H1 (cell line): ENCODE results near the gene CA5A. TPM values are rescaled to one million over a fixed set of nuclear protein-coding genes. Genes with fewer than 3 reads are reported as not detected.

ENCODE experiments used
- GTF2F1 ChIP-seq: IDR thresholded peaks from 2 replicates; pipeline ENCODE4 v1.6.1; 2012; ENCODE audit warnings: low read depth, low read length, improper control_type of control experiment, borderline replicate concordance
- RNF2 ChIP-seq: fragments of 200-900, 300-1000 bp; sonication (generic); IDR thresholded peaks from 2 replicates; pipeline ENCODE4 v1.7.1; 2016; ENCODE audit warnings: borderline replicate concordance, low read depth, mild to moderate bottlenecking, antibody characterized with exemption, low read length; ENCODE audit not compliant: poor library complexity, severe bottlenecking; ENCODE audit errors: missing control alignments
- TCF12 ChIP-seq: IDR thresholded peaks from 2 replicates; pipeline ENCODE4 v1.6.1; 2011; ENCODE audit warnings: low read depth, mild to moderate bottlenecking, low read length
- polyA plus RNA-seq, 7 experiments: library from polyadenylated mRNA; depleted of rRNA in 3 of 7; stranded (reverse) in 5 of 7; unstranded in 2 of 7; fragments of >200 nt in 5 of 7; fragments of 200-250 nt in 2 of 7; gene quantifications; 1 replicate in 5 of 7; 2 replicates in 1 of 7; 4 replicates in 1 of 7; pipeline versions ENCODE4 v1.2.1 to v1.2.3, GENCODE V29; 2011 to 2013; ENCODE audit warnings: missing spikeins in 2 of 7, mixed read lengths in 2 of 7
- total RNA-seq: library from RNA; stranded (reverse); fragmentation: NEBNext Ultra II Directional; extraction: Animal tissue kit (Norgen Biotek cat#: 25700); gene quantifications from 2 replicates; pipeline ENCODE4 v1.2.1, GENCODE V29; 2021
- TF ChIP-seq, protein P1 (sequence below): IDR thresholded peaks from 2 replicates; pipeline ENCODE4 v1.6.1; 2011; ENCODE audit warnings: low read length, improper control_type of control experiment

The CA5A gene
- total and polyA plus RNA-seq, 2 of the 8 experiments (the other 6 are each of a cell fraction or from before 2014, with no cell fraction given): not detected

DNA sequence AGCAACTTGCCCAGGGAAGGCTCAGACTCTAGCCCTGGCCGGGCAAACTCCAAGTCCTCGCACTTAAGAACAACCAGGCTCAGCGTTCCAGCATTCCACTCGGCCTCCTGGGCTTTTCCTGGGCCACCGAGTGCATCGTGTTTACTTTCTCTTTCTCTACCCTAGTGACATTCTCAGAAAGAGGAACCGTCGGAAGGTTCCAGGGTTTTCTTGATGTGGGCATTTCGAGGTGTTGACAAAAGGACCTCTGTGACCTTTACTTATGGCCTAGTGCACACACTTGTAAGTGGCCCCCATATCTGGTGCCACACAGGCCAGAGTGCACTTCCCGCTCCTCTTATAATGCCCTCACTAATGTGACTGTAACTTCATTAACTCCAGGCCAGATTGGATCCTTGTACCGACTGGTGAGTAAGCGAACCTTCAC lies 11.8 kb upstream of the CA5A start (continued):
- TF ChIP-seq, protein P1, sequence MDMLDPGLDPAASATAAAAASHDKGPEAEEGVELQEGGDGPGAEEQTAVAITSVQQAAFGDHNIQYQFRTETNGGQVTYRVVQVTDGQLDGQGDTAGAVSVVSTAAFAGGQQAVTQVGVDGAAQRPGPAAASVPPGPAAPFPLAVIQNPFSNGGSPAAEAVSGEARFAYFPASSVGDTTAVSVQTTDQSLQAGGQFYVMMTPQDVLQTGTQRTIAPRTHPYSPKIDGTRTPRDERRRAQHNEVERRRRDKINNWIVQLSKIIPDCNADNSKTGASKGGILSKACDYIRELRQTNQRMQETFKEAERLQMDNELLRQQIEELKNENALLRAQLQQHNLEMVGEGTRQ: no peak
- TF ChIP-seq GTF2F1 (no peak), TCF12 (no peak), RNF2 (no peak)
- TF ChIP-seq, all 59 proteins: peak for 0
